Hematopoietic multipotent progenitor cell treated with erythropoietin and hydrocortisone succinate and interleukin-3 and kit ligand, for 15 days (in vitro differentiated cells): Measurements from ENCODE around the gene BMPR1B.
"Not testable (repeated sequence)": the region's sequence is repeated elsewhere in the genome, so short reads cannot be mapped to it uniquely, and the experiment has no call there.

Experiments
- DNase-seq: peaks from one replicate; pipeline ENCODE4 v3.0.0-alpha.2; 2015; ENCODE audit warnings: low spot score

BMPR1B gene

DNA sequence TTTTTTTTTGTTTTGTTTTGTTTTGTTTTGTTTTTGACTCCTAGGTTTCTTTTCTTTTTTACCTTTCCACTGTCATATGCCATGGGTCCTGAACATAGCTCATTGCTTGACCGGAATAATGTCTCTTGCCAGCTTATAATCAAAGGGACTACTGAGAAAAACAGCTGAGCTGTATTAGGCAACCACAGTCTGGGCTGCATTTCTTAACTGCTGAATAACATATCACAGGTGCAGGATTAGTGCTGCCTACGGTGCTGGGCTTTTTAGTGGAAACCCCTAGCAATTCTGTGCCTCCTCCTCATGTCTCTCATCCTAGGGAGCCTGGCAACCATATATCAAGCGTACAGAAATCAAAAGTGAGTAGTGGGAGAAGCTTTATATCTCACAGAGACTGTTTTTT lies 333.5 kb downstream of the BMPR1B start:
- DNase-seq: no peak

DNA sequence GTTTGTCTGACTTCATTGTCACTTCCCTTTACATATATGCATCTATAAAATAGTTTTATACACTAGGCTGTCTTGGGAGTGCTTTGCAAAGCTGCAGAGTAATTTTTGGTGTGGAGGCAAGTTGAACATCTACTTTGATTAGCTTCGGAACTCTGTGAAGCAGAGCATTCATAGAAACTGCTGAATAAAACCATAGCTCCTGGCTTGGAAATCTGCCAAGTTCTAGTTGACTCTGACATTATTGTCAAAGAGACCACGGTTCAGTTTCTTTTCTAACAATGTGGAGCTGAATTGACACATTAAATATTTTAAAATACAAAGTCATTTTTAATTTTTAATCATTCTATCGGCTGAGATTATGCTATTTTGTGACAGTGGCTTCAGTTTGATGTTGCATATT lies 335.0 kb downstream of the BMPR1B start:
- DNase-seq: no peak

DNA sequence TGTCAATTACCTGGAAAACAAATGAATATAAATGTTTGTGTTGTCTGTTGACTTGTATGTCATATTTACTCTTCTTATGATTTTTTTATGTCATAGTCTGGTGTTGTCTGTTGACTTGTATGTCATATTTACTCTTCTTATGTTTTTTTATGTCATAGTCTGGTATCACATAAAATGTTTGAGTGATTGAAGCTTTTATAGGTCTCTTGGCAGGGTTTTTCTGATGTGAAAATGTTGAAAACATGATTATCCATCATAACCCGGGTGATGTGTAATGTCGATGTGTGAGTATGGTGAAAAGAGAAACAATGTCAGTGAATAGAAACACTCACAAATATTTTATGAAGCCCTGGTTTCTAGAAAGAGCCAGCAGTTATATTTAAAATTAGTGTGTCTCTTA lies 335.7 kb downstream of the BMPR1B start:
- no peak for DNase-seq

DNA sequence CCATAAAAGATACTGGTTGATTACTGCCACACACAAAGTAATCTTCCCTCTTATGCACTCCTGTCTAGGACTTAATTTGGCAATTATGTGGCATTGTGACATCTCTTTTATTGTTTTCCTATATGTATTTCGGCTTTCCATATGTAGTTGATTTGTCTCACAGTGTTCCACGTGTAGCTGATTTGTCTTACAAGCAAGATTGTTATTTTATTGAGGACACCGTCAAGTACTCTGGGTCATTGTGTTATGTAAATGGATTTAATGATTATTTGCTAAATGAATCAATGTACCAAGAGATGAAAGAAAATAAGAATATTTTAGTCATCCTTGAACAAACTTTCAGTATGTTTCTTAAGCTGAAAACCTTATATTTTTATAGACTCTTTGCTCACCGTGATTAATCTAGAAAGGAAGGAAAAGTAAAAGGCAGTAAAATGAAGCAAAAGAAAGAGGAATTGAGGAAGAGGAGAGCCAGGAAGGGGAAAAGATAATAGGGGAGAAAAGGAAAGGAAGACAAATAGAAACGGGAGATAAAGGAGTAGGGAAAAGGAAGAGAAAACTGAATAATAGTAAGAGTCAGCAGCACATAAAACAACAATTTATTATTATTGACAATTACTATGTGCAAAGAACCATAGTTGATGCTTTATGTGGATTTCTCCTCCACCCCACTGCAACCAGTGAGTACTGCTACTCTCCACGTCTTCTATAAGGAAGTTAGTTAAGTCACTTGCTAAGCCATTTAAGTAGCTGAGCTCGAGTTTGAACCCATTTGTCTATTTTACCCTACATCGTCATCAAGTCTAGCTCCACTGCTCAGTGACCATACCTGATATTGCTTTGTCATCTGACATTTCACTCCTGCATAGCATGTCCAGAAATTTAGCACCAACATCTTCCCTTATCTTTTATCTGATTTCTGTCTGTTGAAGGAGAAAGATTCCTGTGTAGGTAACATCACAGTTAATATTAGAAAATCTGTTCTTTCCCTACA lies 336.5 kb downstream of the BMPR1B start:
- no peak for DNase-seq

DNA sequence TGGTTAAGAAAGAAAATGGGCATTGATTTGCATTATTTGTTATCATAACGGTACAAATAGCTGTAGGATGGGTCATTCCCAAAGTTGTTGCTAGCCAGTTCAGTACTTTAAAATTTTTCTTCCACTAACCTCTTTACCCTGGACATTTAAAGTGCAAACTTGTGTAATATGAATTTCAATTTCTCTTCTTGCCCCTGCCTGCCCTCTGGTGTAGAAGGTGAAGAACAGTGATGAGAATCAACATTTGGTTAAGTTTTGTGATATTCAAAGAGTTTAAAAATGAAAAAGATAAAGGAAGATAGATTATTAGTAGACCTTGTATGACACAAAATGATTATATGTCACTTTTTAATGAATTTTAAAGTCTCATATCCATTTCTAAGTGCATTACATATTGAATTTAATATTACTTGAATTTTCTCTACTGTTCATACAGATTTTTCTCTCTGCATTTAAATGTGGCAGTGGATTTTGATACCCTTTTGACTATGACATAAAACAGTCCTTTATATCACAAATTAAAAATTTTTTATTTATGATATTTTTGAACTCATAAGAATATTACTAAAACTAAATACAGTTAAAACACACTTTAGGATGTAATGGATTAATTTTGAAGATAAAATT lies 337.7 kb downstream of the BMPR1B start:
- no peak for DNase-seq

DNA sequence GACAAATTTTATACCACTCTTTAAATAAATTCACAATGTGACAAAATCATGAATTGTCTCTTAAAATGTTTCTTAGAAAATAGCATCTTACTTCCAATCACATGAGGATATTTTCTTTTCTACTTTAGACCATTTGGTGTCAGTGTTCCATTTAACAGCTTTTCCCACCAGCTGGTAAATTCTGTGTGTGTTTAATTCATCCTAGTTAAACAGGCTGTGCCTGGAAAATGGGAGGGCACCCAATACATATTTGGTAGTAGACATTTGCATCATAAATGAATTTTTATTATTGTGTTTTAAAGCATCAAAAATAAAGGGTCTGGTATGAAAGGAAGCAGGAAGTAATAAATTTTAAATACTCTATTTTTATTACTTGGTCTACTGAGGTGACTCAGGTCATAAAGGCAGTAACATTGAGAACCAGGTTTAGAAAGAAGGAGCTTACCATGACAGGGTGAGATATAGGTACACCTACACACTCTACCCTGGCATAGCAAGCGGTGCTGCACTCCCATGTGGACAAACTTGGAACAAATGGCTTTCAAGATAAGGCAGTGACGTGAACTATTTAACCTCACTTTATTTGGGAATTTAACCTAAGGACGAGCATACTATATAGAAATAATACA lies 344.5 kb downstream of the BMPR1B start:
- no peak for DNase-seq

DNA sequence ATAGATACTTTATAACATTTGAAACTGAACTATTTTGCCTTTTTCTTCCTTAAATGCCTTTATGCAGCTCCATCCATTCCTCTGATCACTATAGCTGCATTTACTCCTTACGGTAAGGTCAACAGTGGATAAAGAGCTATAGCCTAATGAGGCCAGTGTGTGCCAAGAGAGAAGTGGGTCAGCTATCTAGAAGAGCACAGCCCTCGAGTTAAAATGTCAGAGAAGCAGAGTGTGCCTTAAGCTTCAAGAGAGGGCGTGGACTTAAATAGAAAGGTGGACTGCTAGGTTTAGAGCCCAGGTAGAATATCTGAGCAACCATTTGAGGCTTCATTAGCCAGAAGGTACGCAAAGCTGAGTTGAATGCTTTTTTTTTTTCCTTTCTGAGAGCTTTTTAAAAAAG lies 347.4 kb downstream of the BMPR1B start:
- no peak for DNase-seq

DNA sequence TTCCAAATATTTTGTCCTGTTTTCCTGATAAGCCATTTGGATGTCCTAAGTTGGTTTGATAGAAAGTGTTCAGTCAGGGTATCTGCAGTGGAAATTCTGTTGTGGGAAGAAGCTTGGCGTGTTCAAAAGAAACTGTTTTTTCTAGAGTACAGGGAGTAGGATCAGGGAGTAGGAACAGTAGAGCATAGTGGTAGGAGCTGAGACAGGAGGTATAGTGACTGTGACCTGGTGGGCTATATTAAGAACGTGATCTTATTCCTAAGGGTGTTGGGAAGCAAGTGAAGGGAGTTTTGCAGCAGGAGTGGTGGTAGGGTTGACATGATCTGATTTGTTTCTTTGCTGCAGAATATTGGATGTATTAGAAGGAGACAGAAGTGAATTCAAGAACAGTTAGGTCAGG lies 348.2 kb downstream of the BMPR1B start:
- DNase-seq: no peak

DNA sequence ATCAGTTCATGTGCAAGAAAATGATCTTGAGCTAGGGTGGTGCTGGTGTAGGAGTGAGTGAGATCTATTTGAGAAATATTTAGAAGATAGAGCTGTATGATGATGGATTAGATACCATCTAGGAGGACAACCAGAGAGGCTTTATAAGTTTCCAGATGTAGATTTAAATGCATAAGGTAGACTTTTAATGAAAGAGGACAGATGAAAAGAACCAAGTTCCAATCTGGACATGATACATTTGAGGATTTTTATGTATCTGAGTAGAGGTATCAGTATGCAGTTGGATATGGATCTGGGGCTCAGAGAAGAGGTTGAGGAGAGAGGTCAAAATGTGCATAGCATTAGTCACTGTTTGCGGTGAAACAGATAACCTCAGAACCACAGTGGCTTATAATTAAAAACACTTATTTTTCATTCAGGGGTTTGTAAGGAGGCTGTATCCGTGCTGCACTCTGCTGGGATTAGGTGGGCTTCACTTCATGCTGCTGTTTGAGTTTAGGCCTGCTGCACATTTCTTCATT lies 348.7 kb downstream of the BMPR1B start:
- no peak for DNase-seq

DNA sequence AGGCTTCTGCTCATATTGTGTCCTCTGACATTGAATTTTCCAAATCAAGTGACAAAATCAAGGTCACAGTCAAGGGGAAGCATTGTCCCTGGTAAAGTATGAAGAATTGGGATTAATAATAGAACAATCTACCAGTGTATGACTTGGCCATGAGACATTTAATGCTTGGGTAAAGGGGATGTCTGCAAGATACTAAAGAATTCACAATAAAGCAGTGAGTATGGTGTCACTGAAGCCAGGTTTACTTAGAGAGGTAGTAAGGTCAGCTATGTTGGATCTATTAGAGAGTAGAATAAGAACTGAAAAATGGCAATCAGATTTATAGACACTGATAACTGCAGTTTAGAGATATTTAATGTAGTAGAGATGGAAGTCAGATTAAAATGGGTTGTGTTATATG lies 349.2 kb downstream of the BMPR1B start:
- DNase-seq: no peak

DNA sequence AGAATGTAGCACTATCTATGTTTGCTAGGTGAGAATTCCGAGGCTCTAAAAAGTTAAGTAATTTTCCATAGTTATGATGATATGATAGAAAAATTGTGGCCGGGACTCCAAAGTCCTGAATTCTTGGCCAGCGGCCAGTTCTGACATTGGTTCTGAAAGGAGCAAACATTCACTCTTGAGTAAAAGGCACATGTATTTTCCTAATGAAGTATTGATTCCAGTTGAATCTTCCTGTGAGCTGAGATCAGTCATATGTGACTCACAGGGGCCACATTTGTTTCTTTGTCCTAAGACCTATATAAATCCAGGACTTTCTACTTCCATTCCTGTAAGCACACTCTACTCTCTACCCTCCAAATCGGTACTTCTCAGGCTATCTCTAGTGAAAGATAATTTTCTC lies 349.9 kb downstream of the BMPR1B start:
- no peak for DNase-seq

DNA sequence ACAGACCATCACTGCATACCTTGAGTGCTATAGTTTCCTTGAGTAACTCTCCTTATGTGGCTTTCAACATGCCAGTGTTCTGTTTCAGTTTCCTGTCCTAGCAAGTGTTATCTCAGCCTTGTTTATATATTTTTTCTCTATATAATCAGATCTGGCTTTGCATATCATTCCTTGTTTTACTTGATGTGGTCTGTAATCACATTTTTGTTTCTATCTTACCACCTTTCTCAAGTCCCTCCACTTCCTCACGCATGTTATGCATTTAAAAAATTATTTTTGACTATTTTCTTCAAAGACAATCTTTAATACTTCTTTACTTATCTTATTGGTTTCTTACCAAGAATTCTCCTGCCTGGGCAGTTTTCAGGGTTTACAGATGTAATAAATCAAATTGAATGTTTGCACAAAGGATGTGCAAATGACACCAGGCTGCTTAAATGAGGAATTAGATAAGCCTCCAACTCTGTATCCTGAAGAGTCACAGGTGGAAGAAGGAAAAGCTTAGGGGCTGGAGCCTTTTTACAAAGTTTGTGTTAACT lies 351.2 kb downstream of the BMPR1B start:
- no peak for DNase-seq

DNA sequence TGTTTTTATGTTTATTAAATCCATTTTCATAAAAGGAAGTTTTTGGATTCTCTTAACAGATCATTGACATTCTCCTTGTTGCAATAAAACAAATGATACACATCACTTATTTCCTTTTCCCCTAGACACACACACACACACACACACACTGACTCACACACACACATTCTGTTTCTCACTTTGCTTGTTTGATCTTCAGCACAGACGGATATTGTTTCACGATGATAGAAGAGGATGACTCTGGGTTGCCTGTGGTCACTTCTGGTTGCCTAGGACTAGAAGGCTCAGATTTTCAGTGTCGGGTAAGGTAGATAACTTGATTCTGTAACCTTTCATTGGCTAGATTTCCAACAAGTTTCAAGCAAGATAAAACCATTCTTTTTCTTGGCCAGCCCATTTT lies 356.8 kb downstream of the BMPR1B start:
- DNase-seq: no peak

DNA sequence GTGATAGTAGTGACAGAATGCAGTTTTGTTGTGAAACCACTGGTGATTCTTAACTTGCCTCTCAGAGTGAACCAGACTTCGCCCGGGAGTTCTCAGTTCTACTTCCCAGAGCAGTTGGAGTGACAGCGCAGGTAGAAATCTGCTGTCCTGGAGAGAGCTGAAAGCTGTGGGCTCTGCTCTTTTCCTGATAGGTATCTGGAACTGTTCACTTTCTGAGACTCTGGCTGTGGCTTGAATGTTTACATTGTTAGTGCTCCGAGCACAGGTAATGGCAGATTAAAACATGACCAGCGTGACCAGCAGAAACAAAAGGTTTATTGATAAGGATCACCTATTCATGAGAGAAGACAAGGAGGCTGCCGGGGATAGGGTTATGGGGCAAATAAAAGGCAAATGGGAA lies 360.7 kb downstream of the BMPR1B start:
- no peak for DNase-seq

DNA sequence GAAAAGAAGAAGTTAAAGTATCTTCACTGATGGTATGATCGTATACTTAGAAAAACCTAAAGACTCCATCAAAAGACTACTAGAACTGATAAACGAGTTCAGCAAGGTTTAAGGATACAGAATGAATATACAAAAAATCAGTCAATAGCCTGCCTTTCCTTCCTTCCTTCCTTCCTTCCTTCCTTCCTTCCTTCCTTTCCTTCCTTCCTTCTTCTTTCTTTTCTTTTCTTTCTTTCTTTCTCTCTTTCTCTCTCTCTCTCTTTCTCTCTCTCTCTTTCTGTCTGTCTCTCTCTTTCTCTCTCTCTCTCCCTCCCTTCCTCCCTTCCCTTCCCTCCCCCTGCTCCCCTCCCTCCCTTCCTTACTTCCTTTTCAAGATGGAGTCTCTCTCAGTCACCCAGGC lies 362.7 kb downstream of the BMPR1B start:
- DNase-seq: no peak

DNA sequence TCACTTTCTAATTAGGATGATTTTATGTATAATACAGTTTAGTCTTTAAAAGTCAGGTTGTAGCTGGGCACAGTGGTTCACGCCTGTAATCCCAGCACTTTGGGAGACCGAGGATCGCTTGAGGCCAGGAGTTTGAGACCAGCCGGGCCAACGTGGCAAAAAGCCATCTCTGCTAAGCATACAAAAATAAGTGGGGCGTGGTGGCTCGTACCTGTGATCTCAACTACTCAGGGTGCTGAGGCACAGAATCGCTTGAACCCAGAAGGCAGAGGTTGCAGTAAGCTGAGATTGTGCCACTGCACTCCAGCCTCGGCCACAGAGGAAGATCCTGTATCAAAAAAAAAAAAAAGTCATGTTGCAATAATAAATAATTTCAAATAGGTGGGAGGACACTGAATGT lies 364.2 kb downstream of the BMPR1B start:
- no peak for DNase-seq

DNA sequence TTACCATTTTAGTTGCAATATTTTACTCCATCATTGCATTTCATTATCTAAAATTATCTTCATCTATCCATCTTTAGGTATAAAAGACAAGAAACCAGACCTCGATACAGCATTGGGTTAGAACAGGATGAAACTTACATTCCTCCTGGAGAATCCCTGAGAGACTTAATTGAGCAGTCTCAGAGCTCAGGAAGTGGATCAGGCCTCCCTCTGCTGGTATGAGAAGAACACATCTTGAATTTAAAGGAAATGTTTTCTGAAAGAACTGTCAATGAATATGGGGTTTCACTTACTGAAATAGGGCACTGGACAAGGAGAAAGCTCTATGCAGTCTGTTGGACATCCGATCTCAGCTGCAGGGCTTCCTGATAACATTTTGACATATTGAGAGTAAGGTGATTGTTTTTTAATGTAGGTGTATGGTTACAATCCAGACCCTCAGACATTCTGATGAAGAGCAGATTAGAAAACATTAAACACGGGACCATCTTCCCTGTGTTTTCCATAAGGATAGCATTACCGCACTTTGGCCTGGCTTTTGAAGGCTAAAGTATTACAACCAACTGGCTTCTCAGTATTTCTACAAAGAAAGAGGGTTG lies 367.2 kb downstream of the BMPR1B start:
- no peak for DNase-seq

DNA sequence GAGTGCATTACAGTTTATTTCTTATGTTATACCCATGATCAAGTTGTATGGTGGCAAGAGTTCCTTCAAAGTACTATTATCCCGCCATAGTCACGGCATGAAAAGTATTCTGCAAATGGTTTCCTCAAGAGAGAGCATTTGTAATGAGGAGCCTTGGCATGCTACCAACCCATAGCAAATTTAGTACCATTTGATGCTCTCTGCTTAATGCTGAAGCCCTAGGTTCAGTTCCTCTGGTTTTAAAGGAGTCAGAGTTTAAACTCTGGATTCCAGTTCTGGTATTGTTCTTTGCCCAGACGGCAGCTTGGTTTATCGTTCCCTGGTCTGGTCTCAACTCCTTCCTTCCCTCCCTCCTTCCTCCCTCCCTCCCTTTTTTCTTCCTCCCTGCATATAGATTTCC lies 371.3 kb downstream of the BMPR1B start:
- no peak for DNase-seq

DNA sequence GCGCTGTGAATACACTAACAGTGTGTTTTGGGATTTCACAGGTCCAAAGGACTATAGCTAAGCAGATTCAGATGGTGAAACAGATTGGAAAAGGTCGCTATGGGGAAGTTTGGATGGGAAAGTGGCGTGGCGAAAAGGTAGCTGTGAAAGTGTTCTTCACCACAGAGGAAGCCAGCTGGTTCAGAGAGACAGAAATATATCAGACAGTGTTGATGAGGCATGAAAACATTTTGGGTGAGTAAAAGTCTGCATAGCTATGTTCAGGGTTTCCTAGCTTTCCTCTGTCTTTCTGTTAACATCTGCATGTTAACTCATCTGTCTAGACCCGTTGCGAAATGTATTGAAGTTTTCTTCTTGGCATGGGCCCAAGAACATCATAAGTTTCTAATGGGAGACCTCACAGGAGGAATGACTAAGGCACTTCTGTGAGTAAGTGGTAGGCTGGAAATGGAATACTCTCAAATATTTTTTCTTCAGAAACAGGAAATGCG lies 372.1 kb downstream of the BMPR1B start:
- no peak for DNase-seq

DNA sequence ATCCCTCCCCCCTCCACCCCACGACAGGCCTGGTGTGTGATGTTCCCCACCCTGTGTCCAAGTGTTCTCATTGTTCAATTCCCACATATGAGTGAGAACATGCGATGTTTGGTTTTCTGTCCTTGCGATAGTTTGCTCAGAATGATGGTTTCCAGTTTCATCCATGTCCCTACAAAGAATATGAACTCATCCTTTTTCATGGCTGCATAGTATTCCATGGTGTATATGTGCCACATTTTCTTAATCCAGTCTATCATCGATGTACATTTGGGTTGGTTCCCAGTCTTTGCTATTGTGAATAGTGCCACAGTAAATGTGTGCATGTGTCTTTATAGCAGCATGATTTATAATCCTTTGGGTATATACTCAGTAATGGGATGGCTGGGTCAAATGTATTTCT lies 376.3 kb downstream of the BMPR1B start:
- not testable (repeated sequence) for DNase-seq

DNA sequence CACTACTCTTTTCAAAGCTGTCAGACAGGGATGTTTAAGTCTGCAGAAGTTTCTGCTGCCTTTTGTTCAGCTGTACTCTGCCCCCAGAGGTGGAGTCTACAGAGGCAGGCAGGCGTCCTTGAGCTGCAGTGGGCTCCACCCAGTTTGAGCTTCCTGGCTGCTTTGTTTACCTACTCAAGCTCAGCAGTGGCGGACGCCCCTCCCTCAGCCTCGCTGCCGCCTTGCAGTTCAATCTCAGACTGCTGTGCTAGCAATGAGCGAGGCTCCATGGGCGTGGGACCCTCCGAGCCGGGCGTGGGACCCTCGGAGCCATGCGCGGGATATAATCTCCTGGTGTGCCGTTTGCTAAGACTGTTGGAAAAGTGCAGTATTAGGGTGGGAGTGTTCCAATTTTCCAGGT lies 381.7 kb downstream of the BMPR1B start:
- not testable (repeated sequence) for DNase-seq

DNA sequence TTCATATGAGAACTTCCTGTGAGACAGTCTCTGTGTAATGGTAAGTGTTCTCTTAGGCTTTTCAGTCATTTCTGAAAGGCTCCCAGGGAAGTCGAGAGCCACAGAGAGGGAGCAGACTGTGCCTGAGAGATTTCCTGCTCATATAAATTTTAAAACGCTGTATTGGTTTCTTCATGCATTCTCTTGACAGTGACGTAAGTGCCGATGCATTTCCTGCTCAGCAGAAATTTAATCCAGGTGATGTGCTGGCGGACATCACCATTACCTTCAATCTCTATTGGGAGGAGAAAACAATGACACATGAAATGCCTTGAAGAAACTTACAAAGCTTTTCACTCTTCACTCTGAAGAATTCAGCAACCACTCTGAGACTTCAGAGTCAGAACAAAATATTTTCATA lies 383.6 kb downstream of the BMPR1B start:
- DNase-seq: no peak
